ENCODE measurements around the gene KLHL5. TPM values are rescaled to one million over a fixed set of nuclear protein-coding genes. Genes with fewer than 3 reads are reported as not detected.

Gene KLHL5
- total RNA-seq, 4 donors from 2014 or later = 5.1 to 13.2 (median 8.3) TPM

DNA sequence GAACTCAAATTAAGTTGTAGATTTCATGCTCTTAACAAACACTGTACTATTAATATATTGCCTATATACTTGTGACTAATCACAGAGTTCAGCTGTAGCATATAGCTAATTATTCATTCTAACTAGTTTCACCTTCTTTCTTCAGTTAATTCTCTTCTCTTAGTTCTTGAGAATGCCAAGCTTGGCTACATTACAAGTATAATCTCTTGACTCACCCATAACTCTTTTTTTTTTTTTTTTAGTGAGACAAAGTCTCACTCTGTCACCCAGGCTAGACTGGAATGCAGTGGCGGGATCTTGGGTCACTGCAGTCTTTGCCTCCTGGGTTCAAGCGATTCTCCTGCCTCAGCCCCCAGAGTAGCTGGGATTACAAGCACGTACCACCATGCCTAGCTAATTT, 5.4 kb downstream of the KLHL5 start:
- no peak for DNase-seq (ENCODE audit: low spot score in 2 of 2)
- Histone ChIP-seq H3K4me1 (no peaks in the 10 kb centered on the region), H3K4me3 (no peak overlapping the region), H3K36me3 (no peaks in the 10 kb centered on the region), H3K9me3 (no peaks in the 10 kb centered on the region), H3K27ac (no peak overlapping the region), H3K27me3 (no peaks in the 10 kb centered on the region)
- TF ChIP-seq, protein P1, sequence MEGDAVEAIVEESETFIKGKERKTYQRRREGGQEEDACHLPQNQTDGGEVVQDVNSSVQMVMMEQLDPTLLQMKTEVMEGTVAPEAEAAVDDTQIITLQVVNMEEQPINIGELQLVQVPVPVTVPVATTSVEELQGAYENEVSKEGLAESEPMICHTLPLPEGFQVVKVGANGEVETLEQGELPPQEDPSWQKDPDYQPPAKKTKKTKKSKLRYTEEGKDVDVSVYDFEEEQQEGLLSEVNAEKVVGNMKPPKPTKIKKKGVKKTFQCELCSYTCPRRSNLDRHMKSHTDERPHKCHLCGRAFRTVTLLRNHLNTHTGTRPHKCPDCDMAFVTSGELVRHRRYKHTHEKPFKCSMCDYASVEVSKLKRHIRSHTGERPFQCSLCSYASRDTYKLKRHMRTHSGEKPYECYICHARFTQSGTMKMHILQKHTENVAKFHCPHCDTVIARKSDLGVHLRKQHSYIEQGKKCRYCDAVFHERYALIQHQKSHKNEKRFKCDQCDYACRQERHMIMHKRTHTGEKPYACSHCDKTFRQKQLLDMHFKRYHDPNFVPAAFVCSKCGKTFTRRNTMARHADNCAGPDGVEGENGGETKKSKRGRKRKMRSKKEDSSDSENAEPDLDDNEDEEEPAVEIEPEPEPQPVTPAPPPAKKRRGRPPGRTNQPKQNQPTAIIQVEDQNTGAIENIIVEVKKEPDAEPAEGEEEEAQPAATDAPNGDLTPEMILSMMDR (IDR thresholded peaks at IDR 0.05) = no peak
- no peak for TF ChIP-seq EP300 (IDR thresholded peaks at IDR 0.05)
- TF ChIP-seq POLR2AphosphoS5 (IDR thresholded peaks at IDR 0.05) = no peak
- TF ChIP-seq POLR2A (IDR thresholded peaks at IDR 0.05) = no peak
- WGBS = 82% methylated on average over 3 of the region's 3 CpGs

DNA sequence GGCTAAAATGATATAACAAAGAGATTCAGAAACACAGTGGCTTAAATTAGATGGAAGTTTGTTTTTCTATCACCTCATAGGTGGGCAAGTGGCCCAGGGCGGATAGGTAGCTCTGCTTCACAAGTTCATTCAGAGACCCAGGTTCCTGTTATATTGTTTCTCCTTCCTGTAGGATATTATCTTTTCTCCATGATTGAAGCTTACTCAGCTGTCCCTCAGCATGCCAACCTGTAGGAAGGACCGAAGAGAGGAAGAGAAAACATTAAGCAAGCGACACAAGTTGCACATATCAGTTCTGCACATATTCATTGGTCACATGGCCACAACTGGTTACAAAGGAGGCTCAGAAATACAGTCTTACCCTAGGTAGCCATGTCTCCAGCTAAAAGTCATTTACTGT, 6.9 kb downstream of the KLHL5 start:
- no peak for DNase-seq (ENCODE audit: low spot score in 2 of 2)
- Histone ChIP-seq H3K4me3 (no peak overlapping the region), H3K27ac (no peak overlapping the region), H3K4me1 (no peaks in the 10 kb centered on the region), H3K9me3 (no peaks in the 10 kb centered on the region), H3K27me3 (no peaks in the 10 kb centered on the region), H3K36me3 (no peaks in the 10 kb centered on the region)
- no peak for TF ChIP-seq POLR2AphosphoS5 (IDR thresholded peaks at IDR 0.05)
- 82% methylated on average over 3 of the region's 3 CpGs for WGBS

DNA sequence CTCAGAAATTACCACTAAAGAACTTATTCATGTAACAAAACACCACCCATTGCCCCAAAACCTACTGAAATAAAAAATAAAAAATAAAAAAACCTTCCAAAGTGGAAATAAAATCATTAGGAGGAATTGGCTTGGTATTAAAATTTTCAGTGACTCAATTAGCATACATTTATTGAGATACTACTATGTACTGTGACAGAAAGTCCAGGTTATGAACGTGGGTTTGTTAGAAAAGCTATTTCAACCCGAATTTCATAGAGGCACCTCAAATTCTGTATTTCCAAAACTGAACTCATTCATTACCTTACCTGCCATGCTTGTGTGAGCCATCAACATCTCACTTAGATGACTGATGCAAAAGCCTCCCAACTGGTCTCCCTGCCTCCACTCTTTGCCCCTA, 16.8 kb downstream of the KLHL5 start:
- 97% methylated on average over 2 of the region's 2 CpGs for WGBS

DNA sequence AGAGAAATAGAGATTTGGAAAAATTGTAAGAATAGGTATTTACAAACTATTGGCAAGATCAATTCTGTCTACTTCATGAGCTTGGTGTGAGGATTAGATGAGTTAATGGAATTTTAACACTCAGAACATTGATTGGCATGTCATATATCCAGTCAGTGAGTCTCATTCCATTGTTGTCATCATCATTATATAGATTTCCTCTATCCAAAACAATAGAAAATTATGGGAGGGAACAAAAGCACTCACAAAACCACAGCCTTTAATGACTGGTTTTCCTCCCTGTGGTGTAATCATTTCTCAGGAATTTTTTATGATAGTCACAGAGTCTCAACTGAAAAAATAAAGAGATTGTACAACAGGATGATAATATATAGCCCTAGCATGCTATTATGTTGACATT, 21.1 kb downstream of the KLHL5 start:
- no peaks in the 10 kb centered on the region for H3K4me1 ChIP-seq
- H3K27ac ChIP-seq = no peak overlapping the region
- no peak for DNase-seq (ENCODE audit: low spot score in 2 of 2)
- H3K36me3 ChIP-seq = peaks cover 6% of the 10 kb centered on the region
- no peak for TF ChIP-seq EP300 (IDR thresholded peaks at IDR 0.05)
- TF ChIP-seq POLR2AphosphoS5 (IDR thresholded peaks at IDR 0.05) = no peak
- TF ChIP-seq, protein P1 (IDR thresholded peaks at IDR 0.05) = no peak
- no peak for TF ChIP-seq POLR2A (IDR thresholded peaks at IDR 0.05)
- no peaks in the 10 kb centered on the region for H3K27me3 ChIP-seq
- H3K9me3 ChIP-seq = no peaks in the 10 kb centered on the region
- H3K4me3 ChIP-seq = no peak overlapping the region

More for the DNA sequence above, 16.8 kb downstream of the KLHL5 start:
- Histone ChIP-seq H3K4me1 (no peaks in the 10 kb centered on the region), H3K9me3 (no peaks in the 10 kb centered on the region), H3K27ac (no peak overlapping the region), H3K27me3 (no peaks in the 10 kb centered on the region), H3K4me3 (no peak overlapping the region), H3K36me3 (peaks cover 6% of the 10 kb centered on the region)
- no peak for TF ChIP-seq EP300 (IDR thresholded peaks at IDR 0.05)
- TF ChIP-seq POLR2A (IDR thresholded peaks at IDR 0.05) = no peak
- TF ChIP-seq POLR2AphosphoS5 (IDR thresholded peaks at IDR 0.05) = no peak
- TF ChIP-seq, protein P1 (IDR thresholded peaks at IDR 0.05) = no peak
- DNase-seq (ENCODE audit: low spot score in 2 of 2) = no peak

DNA sequence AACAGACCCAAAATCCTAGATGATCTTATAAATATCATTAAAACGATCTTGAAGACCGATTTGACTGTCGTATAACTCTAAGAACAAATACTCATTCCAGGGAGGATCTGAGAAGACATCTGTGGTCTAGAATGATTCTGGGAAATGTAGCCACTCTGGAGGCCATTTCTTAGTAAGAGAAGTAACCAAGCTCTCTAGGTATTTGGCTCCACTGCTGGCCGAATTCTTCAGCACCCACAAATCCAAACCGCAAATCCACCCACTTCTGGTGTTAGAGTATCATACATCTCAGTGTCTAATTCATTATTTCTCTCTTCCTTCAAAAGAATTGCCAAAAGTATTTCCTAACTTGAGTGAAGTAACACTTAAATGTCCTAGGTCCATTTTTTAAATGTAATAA, 23.9 kb downstream of the KLHL5 start:
- DNase-seq (ENCODE audit: low spot score in 2 of 2) = no peak
- H3K9me3 ChIP-seq = no peaks in the 10 kb centered on the region
- no peaks in the 10 kb centered on the region for H3K27me3 ChIP-seq
- H3K4me1 ChIP-seq = no peaks in the 10 kb centered on the region
- no peak overlapping the region for H3K27ac ChIP-seq
- WGBS = 83% methylated on average over 5 of the region's 5 CpGs
- H3K36me3 ChIP-seq = peaks cover 6% of the 10 kb centered on the region
- TF ChIP-seq EP300 (IDR thresholded peaks at IDR 0.05) (no peak), POLR2A (IDR thresholded peaks at IDR 0.05) (no peak), POLR2AphosphoS5 (IDR thresholded peaks at IDR 0.05) (no peak)
- TF ChIP-seq, protein P1 (IDR thresholded peaks at IDR 0.05) = no peak
- no peak overlapping the region for H3K4me3 ChIP-seq

DNA sequence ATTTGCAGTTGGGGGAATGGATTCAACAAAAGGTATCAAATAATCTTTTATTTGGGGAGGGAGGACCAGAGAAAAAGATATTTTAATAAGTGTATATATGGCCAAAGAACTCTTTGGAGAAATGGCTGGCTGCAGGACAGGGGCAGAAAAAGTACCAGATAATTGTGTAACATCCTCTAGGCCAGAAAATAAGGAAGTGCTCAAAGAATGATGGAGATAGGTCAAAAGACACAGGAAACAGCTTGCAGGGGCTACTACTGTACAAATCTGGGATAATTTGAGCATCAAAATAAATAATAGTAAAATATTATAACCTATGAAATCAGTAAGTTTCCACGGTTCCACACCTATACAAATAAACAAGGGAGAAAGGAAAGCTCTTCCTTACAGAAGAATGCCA, 34.8 kb downstream of the KLHL5 start:
- TF ChIP-seq, protein P1 (IDR thresholded peaks at IDR 0.05) = no peak
- TF ChIP-seq EP300 (IDR thresholded peaks at IDR 0.05) (no peak), POLR2AphosphoS5 (IDR thresholded peaks at IDR 0.05) (no peak), POLR2A (IDR thresholded peaks at IDR 0.05) (no peak)
- 93% methylated on average over 1 of the region's 1 CpG for WGBS
- Histone ChIP-seq H3K4me3 (no peak overlapping the region), H3K27me3 (no peaks in the 10 kb centered on the region), H3K27ac (no peak overlapping the region), H3K36me3 (no peaks in the 10 kb centered on the region), H3K4me1 (no peaks in the 10 kb centered on the region), H3K9me3 (no peaks in the 10 kb centered on the region)
- DNase-seq (ENCODE audit: low spot score in 2 of 2) = no peak
